Right lobe of liver (tissue), 6 donors: Measurements from ENCODE around the gene CPLX3. TPM values are rescaled to one million over a fixed set of nuclear protein-coding genes. Genes with fewer than 3 reads are reported as not detected.

Source experiments
- ATAC-seq, 4 donors: fragments of 200-7000 bp; cut with Tn5 transposase; one replicate each; pipeline ENCODE4 v1.9.1; 2020; ENCODE audit warnings: mild to moderate bottlenecking in 4 of 4, moderate library complexity in 4 of 4
- DNase-seq, 3 donors: peaks; one replicate each; pipeline ENCODE4 v3.0.0-alpha.2; 2020
- H3K27ac ChIP-seq, 3 donors: fragments of 200-600 bp; one replicate each; pipeline ENCODE4 v1.8.0; 2022
- H3K27me3 ChIP-seq, 2 donors: fragments of 200-600 bp; one replicate each; pipeline ENCODE4 v1.8.0; 2022
- H3K36me3 ChIP-seq, 4 donors: fragments of 200-600 bp; sonication (generic) in 1 of 4; one replicate each; pipeline versions ENCODE4 v1.5.1 to v1.8.0; 2017 to 2022; ENCODE audit warnings: control low read depth in 1 of 4
- H3K4me1 ChIP-seq, 4 donors: fragments of 200-600 bp; sonication (generic) in 1 of 4; one replicate each; pipeline versions ENCODE4 v1.5.1 to v1.8.0; 2017 to 2022; ENCODE audit warnings: control low read depth in 1 of 4
- H3K4me3 ChIP-seq, 3 donors: fragments of 200-600 bp; one replicate each; pipeline ENCODE4 v1.8.0; 2022
- H3K9me3 ChIP-seq, 4 donors: fragments of 200-600 bp; sonication (generic) in 1 of 4; one replicate each; pipeline versions ENCODE4 v1.5.1 to v1.8.0; 2017 to 2022; ENCODE audit warnings: control low read depth in 1 of 4
- CTCF ChIP-seq, 4 donors: fragments of 200-600 bp in 3 of 4; fragments of 450-650 bp in 1 of 4; IDR thresholded peaks; one replicate each; pipeline versions ENCODE4 v1.5.1 to v1.8.0; 2016 to 2022; ENCODE audit warnings: antibody characterized with exemption in 4 of 4, mild to moderate bottlenecking in 2 of 4
- POLR2A ChIP-seq: fragments of 450-650 bp; IDR thresholded peaks from one replicate; pipeline ENCODE4 v1.6.1; 2017; ENCODE audit warnings: antibody characterized with exemption, mild to moderate bottlenecking
- WGBS: methylation state at CpG from one replicate; pipeline ENCODE4 v1.1.6; 2018; ENCODE audit warnings: low coverage, low lambda C conversion rate; ENCODE audit not compliant: insufficient coverage; ENCODE audit errors: missing lambda C conversion rate; 5-methylcytosine and 5-hydroxymethylcytosine counted together
- intact Hi-C, 2 donors: fragments of 100-400 bp; cut with DNase I; formaldehyde crosslinking; loops; one replicate each; pipeline versions ENCODE4 v1.11.2 to v1.14.1; 2022
- total RNA-seq, 6 experiments: library from RNA; depleted of rRNA in 2 of 6; stranded (reverse); fragments of >200 nt in 2 of 6; fragmentation: NEBNext Ultra II Directional in 3 of 6; extraction: Animal tissue kit (Norgen Biotek cat#: 25700) in 3 of 6; gene quantifications; one replicate each; pipeline versions ENCODE4 v1.1.0 to v1.2.4, GENCODE V29; 2016 to 2023
- donor health status: DM: no; HTN: yes; CAD: no.
- donor health status: DM: no; HTN: no; CAD: no.
- donor health status: DM: no; HTN: no; CAD: no.
- donor health status: DM: no; HTN: yes; CAD: no.
- donor health status: DM: no; HTN: yes; CAD: no.

CPLX3 gene
- total RNA-seq, 6 experiments from 2014 or later = not detected

- 17% methylated on average over 14 of the region's 21 CpGs for WGBS
- no peak overlapping the region for H3K4me3 ChIP-seq
- TF ChIP-seq CTCF (IDR thresholded peaks at IDR 0.05) = no peak
- peaks cover 0 to 7% of the 10 kb centered on the region in 2 donors for H3K27me3 ChIP-seq
- H3K27ac ChIP-seq = no peak overlapping the region
- ATAC-seq (no peak), DNase-seq (no peak)
- no peaks in the 10 kb centered on the region for H3K4me1 ChIP-seq
- no peaks in the 10 kb centered on the region for H3K36me3 ChIP-seq
- H3K9me3 ChIP-seq = no peaks in the 10 kb centered on the region
- intact Hi-C loops = no loop called here
Observed at GRCh38 chr15:74826921-74827320, 494 bp downstream of the CPLX3 start.

GRCh38 chr15:74827614-74828013, 1.2 kb downstream of the CPLX3 start:
- TF ChIP-seq POLR2A = no peak
- no peak for TF ChIP-seq CTCF (IDR thresholded peaks at IDR 0.05)
- DNase-seq (no peak), ATAC-seq (no peak)
- H3K9me3 ChIP-seq = no peaks in the 10 kb centered on the region
- no peaks in the 10 kb centered on the region for H3K4me1 ChIP-seq
- intact Hi-C loops = no loop called here
- peaks cover 0 to 7% of the 10 kb centered on the region in 2 donors for H3K27me3 ChIP-seq
- H3K4me3 ChIP-seq = no peak overlapping the region
- H3K27ac ChIP-seq = no peak overlapping the region
- WGBS = 54% methylated on average over 4 of the region's 5 CpGs
- no peaks in the 10 kb centered on the region for H3K36me3 ChIP-seq

- Histone ChIP-seq H3K4me1 (no peaks in the 10 kb centered on the region), H3K36me3 (no peaks in the 10 kb centered on the region), H3K27me3 (peaks cover 0 to 7% of the 10 kb centered on the region in 2 donors), H3K9me3 (no peaks in the 10 kb centered on the region), H3K4me3 (no peak overlapping the region), H3K27ac (no peak overlapping the region)
- ATAC-seq = no peak
- intact Hi-C loops = no loop called here
- WGBS = 74% methylated on average over 3 of the region's 6 CpGs
- TF ChIP-seq POLR2A = no peak
- DNase-seq = no peak
Observed at GRCh38 chr15:74828835-74829234, 2.4 kb downstream of the CPLX3 start.

- no peaks in the 10 kb centered on the region for H3K4me1 ChIP-seq
- DNase-seq (no peak), ATAC-seq (no peak)
- H3K27ac ChIP-seq = no peak overlapping the region
- H3K4me3 ChIP-seq = no peak overlapping the region
- H3K9me3 ChIP-seq = no peaks in the 10 kb centered on the region
- no peaks in the 10 kb centered on the region for H3K36me3 ChIP-seq
- intact Hi-C loops = no loop called here
- no peak for TF ChIP-seq POLR2A
- no peak for TF ChIP-seq CTCF (IDR thresholded peaks at IDR 0.05)
- peaks cover 0 to 7% of the 10 kb centered on the region in 2 donors for H3K27me3 ChIP-seq
- WGBS = 42% methylated on average over 3 of the region's 3 CpGs
Observed at GRCh38 chr15:74829486-74829885, 3.1 kb downstream of the CPLX3 start.

GRCh38 chr15:74829991-74830390, 3.6 kb downstream of the CPLX3 start:
- peaks cover 0 to 7% of the 10 kb centered on the region in 2 donors for H3K27me3 ChIP-seq
- H3K4me3 ChIP-seq = no peak overlapping the region
- H3K4me1 ChIP-seq = no peaks in the 10 kb centered on the region
- TF ChIP-seq POLR2A = no peak
- no peak for TF ChIP-seq CTCF (IDR thresholded peaks at IDR 0.05)
- H3K36me3 ChIP-seq = no peaks in the 10 kb centered on the region
- DNase-seq (no peak), ATAC-seq (no peak)
- WGBS = 57% methylated on average over 2 of the region's 6 CpGs
- H3K27ac ChIP-seq = no peak overlapping the region
- H3K9me3 ChIP-seq = no peaks in the 10 kb centered on the region
- intact Hi-C loops = no loop called here
